ENCODE results near the gene CEP85. TPM values are rescaled to one million over a fixed set of nuclear protein-coding genes. Genes with fewer than 3 reads are reported as not detected.
A peak's percentile ranks its signal among the peaks of the same experiment; 100 is the strongest.

The CEP85 gene
- total RNA-seq: 10 to 100 TPM in 1 of 4 donors, 1 to 10 TPM in 3; 1.8 to 14.0 (median 5.3) TPM

GRCh38 chr1:26233903-26234643, at the start of gene CEP85:
TSS of gene CEP85 (plus strand) at chr1:26234200. CDS start at chr1:26239784, 5,584 bp downstream.
- Histone ChIP-seq H3K4me3 (peak within 1 kb of the TSS; percentile 46 to 61), H3K4me1 (no peaks in the 10 kb centered on the region), H3K9me3 (no peaks in the 10 kb centered on the region), H3K36me3 (no peaks in the 10 kb centered on the region), H3K27me3 (no peaks in the 10 kb centered on the region), H3K27ac (peak within 1 kb of the TSS; percentile 73 to 87)
- intact Hi-C loops (cut with DNase I; ENCODE audit: low total_unique reads): no loop called here
- DNase-seq: peak; percentile 97 to 98
- TF ChIP-seq CTCF (IDR thresholded peaks at IDR 0.05): peak; percentile 74 to 89 (median 76)
- peak; percentile 79 to 89 for TF ChIP-seq POLR2A (IDR thresholded peaks at IDR 0.05)

GRCh38 chr1:26184883-26185282, 49.1 kb upstream of the CEP85 start:
- no peak overlapping the region for H3K4me3 ChIP-seq
- intact Hi-C loops (cut with DNase I; ENCODE audit: low total_unique reads): no loop called here
- no peak for DNase-seq
- no peaks in the 10 kb centered on the region for H3K36me3 ChIP-seq
- H3K27ac ChIP-seq: no peak overlapping the region
- no peaks in the 10 kb centered on the region for H3K27me3 ChIP-seq
- no peaks in the 10 kb centered on the region for H3K9me3 ChIP-seq
- no peak for TF ChIP-seq POLR2A (IDR thresholded peaks at IDR 0.05)
- no peak for TF ChIP-seq CTCF (IDR thresholded peaks at IDR 0.05)
- no peaks in the 10 kb centered on the region for H3K4me1 ChIP-seq

- no peak for DNase-seq
- no peaks in the 10 kb centered on the region for H3K36me3 ChIP-seq
- TF ChIP-seq POLR2A (IDR thresholded peaks at IDR 0.05) (no peak), CTCF (IDR thresholded peaks at IDR 0.05) (no peak)
- no peak overlapping the region for H3K4me3 ChIP-seq
- no peaks in the 10 kb centered on the region for H3K9me3 ChIP-seq
- H3K4me1 ChIP-seq: no peaks in the 10 kb centered on the region
- H3K27ac ChIP-seq: no peak overlapping the region
- intact Hi-C loops (cut with DNase I; ENCODE audit: low total_unique reads): no loop called here
- no peaks in the 10 kb centered on the region for H3K27me3 ChIP-seq
Observed at GRCh38 chr1:26187882-26188281, 46.1 kb upstream of the CEP85 start.

GRCh38 chr1:26188477-26188876, 45.5 kb upstream of the CEP85 start:
- H3K27ac ChIP-seq: no peak overlapping the region
- no peak overlapping the region for H3K4me3 ChIP-seq
- intact Hi-C loops (cut with DNase I; ENCODE audit: low total_unique reads): no loop called here
- H3K36me3 ChIP-seq: no peaks in the 10 kb centered on the region
- TF ChIP-seq POLR2A (IDR thresholded peaks at IDR 0.05): no peak
- TF ChIP-seq CTCF (IDR thresholded peaks at IDR 0.05): no peak
- no peaks in the 10 kb centered on the region for H3K9me3 ChIP-seq
- H3K4me1 ChIP-seq: no peaks in the 10 kb centered on the region
- no peaks in the 10 kb centered on the region for H3K27me3 ChIP-seq
- DNase-seq: no peak

- intact Hi-C loops (cut with DNase I; ENCODE audit: low total_unique reads): no loop called here
- TF ChIP-seq POLR2A (IDR thresholded peaks at IDR 0.05) (no peak), CTCF (IDR thresholded peaks at IDR 0.05) (no peak)
- Histone ChIP-seq H3K4me3 (no peak overlapping the region), H3K27ac (no peak overlapping the region), H3K4me1 (no peaks in the 10 kb centered on the region), H3K9me3 (no peaks in the 10 kb centered on the region), H3K36me3 (no peaks in the 10 kb centered on the region), H3K27me3 (no peaks in the 10 kb centered on the region)
- no peak for DNase-seq
Observed at GRCh38 chr1:26189331-26189730, 44.7 kb upstream of the CEP85 start.
